ENCODE results near the gene NXPE1. TPM values are rescaled to one million over a fixed set of nuclear protein-coding genes. Genes with fewer than 3 reads are reported as not detected.
"Not testable (repeated sequence)": the region's sequence is repeated elsewhere in the genome, so short reads cannot be mapped to it uniquely, and the experiment has no call there.

NXPE1 gene
- total RNA-seq, 1 experiment from 2014 or later: not detected

DNA sequence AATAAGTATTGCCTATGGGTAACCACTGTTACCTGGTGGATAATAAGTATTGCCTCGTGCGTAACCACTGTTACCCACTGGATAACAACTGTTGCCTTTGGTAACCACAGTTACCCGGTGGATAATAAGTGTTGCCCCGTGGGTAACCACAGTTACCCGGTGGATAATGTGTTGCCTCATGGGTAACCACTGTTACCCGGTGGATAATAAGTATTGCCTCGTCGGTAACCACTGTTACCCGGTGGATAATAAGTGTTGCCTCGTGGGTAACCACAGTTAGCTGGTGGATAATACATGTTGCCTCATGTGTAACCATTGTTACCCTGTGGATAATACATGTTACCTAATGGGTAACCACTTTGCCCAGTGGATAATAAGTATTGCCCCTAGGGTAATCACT lies 45.7 kb upstream of the NXPE1 start:
- Histone ChIP-seq H3K27me3 (ENCODE audit: insufficient read depth, low read depth) (no peaks in the 10 kb centered on the region), H3K27ac (no peak overlapping the region), H3K79me2 (ENCODE audit: low read depth) (no peaks in the 10 kb centered on the region), H3K4me3 (no peak overlapping the region), H4K20me1 (ENCODE audit: insufficient read depth) (no peaks in the 10 kb centered on the region), H3K4me1 (replicated peaks; ENCODE audit: insufficient read depth) (no peaks in the 10 kb centered on the region), H3K9me3 (ENCODE audit: insufficient read depth, low read depth) (no peaks in the 10 kb centered on the region), H3K4me2 (no peak overlapping the region), H2AFZ (no peak overlapping the region), H3K36me3 (ENCODE audit: low read depth) (no peaks in the 10 kb centered on the region), H3K9me2 (ENCODE audit: insufficient read depth) (no peaks in the 10 kb centered on the region), H3F3A (ENCODE audit: insufficient read depth, low read depth) (no peaks in the 10 kb centered on the region; the same call in 1 of the 2 replicates)
- no peak for DNase-seq
- ChIA-PET POLR2A (ENCODE audit: unreplicated experiment) (no interaction called here), CTCF (no interaction called here)
- intact Hi-C loops (cut with micrococcal nuclease; ENCODE audit: unreplicated experiment): no loop called here
- TF ChIP-seq EZH2 (IDR thresholded peaks at IDR 0.05; ENCODE audit: low read depth) (no peak), CTCF (conservative IDR thresholded peaks at IDR 0.05) (no peak)
- no TSS peak for BruUV-seq (replicated peaks)

DNA sequence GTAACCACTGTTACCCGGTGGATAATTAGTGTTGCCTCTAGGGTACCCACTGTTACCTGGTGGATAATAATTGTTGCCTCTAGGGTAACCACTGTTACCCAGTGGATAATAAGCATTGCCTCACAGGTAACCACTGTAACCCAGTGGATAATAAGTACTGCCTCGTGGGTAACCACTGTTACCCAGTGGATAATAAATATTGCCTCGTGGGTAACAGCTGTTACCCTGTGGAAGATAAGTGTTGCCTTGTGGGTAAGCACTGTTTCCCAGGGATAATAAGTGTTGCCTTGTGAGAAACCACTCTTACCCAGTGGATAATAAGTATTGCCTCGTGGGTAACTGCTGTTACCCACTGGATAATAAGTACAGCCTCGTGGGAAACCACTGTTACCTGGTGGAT lies 45.2 kb upstream of the NXPE1 start:
- ChIA-PET CTCF (no interaction called here), POLR2A (ENCODE audit: unreplicated experiment) (no interaction called here)
- no peaks in the 10 kb centered on the region for H3K9me2 ChIP-seq (ENCODE audit: insufficient read depth)
- no peak overlapping the region for H2AFZ ChIP-seq
- no TSS peak for BruUV-seq (replicated peaks)
- H3K4me3 ChIP-seq: no peak overlapping the region
- H3K9me3 ChIP-seq (ENCODE audit: insufficient read depth, low read depth): no peaks in the 10 kb centered on the region
- no peak overlapping the region for H3K27ac ChIP-seq
- no peaks in the 10 kb centered on the region for H3K4me1 ChIP-seq (replicated peaks; ENCODE audit: insufficient read depth)
- no peaks in the 10 kb centered on the region for H3K36me3 ChIP-seq (ENCODE audit: low read depth)
- no peaks in the 10 kb centered on the region for H3K27me3 ChIP-seq (ENCODE audit: insufficient read depth, low read depth)
- no peak for DNase-seq
- H3K4me2 ChIP-seq: no peak overlapping the region
- H3K79me2 ChIP-seq (ENCODE audit: low read depth): no peaks in the 10 kb centered on the region
- intact Hi-C loops (cut with micrococcal nuclease; ENCODE audit: unreplicated experiment): no loop called here
- H4K20me1 ChIP-seq (ENCODE audit: insufficient read depth): no peaks in the 10 kb centered on the region
- TF ChIP-seq EZH2 (IDR thresholded peaks at IDR 0.05; ENCODE audit: low read depth) (no peak), CTCF (conservative IDR thresholded peaks at IDR 0.05) (no peak)
- no peaks in the 10 kb centered on the region; the same call in 1 of the 2 replicates for H3F3A ChIP-seq (ENCODE audit: insufficient read depth, low read depth)

DNA sequence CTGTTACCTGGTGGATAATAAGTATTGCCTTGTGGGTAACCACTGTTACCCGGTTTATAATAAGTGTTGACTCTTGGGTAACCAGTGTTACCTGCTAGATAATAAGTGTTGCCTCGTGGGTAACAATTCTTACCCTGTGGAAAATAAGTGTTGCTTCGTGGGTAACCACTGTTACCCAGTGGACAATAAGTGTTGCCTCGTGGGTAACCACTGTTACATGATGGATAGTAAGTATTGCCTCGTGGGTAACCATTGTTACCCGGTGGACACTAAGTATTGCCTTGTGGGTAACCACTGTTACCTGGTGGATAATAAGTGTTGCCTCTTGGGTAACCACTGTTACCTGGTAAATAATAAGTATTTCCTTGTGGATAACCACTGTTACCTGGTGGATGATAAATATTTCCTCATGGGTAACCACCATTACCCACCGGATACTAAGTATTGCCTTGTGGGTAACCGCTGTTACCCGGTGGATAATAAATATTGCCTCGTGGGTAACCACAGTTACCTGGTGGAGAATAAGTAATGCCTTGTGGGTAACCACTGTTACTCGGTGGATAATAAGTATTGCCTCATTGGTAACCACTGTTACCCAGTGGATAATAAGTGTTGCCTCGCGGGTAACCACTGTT lies 44.6 kb upstream of the NXPE1 start:
- H3K27me3 ChIP-seq (ENCODE audit: insufficient read depth, low read depth): no peaks in the 10 kb centered on the region
- BruUV-seq (replicated peaks): no TSS peak
- intact Hi-C loops (cut with micrococcal nuclease; ENCODE audit: unreplicated experiment): no loop called here
- POLR2A ChIA-PET (ENCODE audit: unreplicated experiment): no interaction called here
- H3K9me3 ChIP-seq (ENCODE audit: insufficient read depth, low read depth): no peaks in the 10 kb centered on the region
- H3K27ac ChIP-seq: no peak overlapping the region
- H2AFZ ChIP-seq: no peak overlapping the region
- H3K4me1 ChIP-seq (replicated peaks; ENCODE audit: insufficient read depth): no peaks in the 10 kb centered on the region
- CTCF ChIA-PET: no interaction called here
- no peak for DNase-seq
- H4K20me1 ChIP-seq (ENCODE audit: insufficient read depth): no peaks in the 10 kb centered on the region
- TF ChIP-seq CTCF (conservative IDR thresholded peaks at IDR 0.05) (no peak), EZH2 (IDR thresholded peaks at IDR 0.05; ENCODE audit: low read depth) (no peak)
- H3K4me3 ChIP-seq: no peak overlapping the region
- H3K9me2 ChIP-seq (ENCODE audit: insufficient read depth): no peaks in the 10 kb centered on the region
- no peak overlapping the region for H3K4me2 ChIP-seq
- no peaks in the 10 kb centered on the region for H3K36me3 ChIP-seq (ENCODE audit: low read depth)
- no peaks in the 10 kb centered on the region for H3K79me2 ChIP-seq (ENCODE audit: low read depth)
- no peaks in the 10 kb centered on the region; the same call in 1 of the 2 replicates for H3F3A ChIP-seq (ENCODE audit: insufficient read depth, low read depth)

- BruUV-seq (replicated peaks); H3K79me2 ChIP-seq (ENCODE audit: low read depth); H3F3A ChIP-seq (ENCODE audit: insufficient read depth, low read depth); H3K36me3 ChIP-seq (ENCODE audit: low read depth); H3K27ac ChIP-seq; H3K4me3 ChIP-seq; H3K9me2 ChIP-seq (ENCODE audit: insufficient read depth); H2AFZ ChIP-seq; CTCF ChIA-PET; H4K20me1 ChIP-seq (ENCODE audit: insufficient read depth); POLR2A ChIA-PET (ENCODE audit: unreplicated experiment); H3K27me3 ChIP-seq (ENCODE audit: insufficient read depth, low read depth); H3K4me1 ChIP-seq (replicated peaks; ENCODE audit: insufficient read depth); H3K4me2 ChIP-seq; intact Hi-C loops (cut with micrococcal nuclease; ENCODE audit: unreplicated experiment); H3K9me3 ChIP-seq (ENCODE audit: insufficient read depth, low read depth): not testable (repeated sequence)
- peak in 1 of 2 experiments; percentile 47 for DNase-seq
Measured at GRCh38 chr11:114603151-114603550, 43.5 kb upstream of the NXPE1 start.

All from PC-9 (cell line).